ENCODE results near the gene SIVA1.

- TF ChIP-seq CTCF (conservative IDR thresholded peaks at IDR 0.05; ENCODE audit: low read length), result no peak
- TF ChIP-seq EZH2phosphoT487 (IDR thresholded peaks at IDR 0.05; ENCODE audit: borderline replicate concordance), result no peak
These were observed 45.6 kb downstream of the SIVA1 start for GRCh38 chr14:104798300-104799243.
